GM19324 (cell line): ENCODE measurements around the gene SRSF9.

Source experiments
- ATAC-seq: cut with Tn5 transposase; IDR thresholded peaks from one replicate; pipeline ENCODE4 v1.9.1; 2021; ENCODE audit warnings: mild to moderate bottlenecking, moderate library complexity; ENCODE audit not compliant: unreplicated experiment, low FRiP score

Gene SRSF9

GRCh38 chr12:120413901-120414695, 55.5 kb downstream of the SRSF9 start:
- no peak for ATAC-seq

DNA sequence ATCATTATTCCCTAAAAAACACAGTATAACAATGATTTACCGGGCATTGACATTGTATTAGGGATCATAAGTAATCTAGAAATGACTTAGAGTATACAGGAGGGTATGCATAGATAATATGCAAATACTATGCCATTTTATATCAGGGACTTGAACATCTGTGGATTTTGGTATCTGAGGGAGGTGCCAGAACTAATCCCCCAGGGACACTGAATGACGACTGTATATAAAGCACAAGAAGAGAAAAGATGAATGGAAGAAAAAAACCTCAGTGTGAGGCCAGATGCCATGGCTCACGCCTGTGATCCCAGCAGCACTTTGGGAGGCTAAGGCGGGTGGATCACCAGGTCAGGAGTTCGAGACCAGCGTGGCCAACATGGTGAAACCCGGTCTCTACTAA, 57.1 kb downstream of the SRSF9 start:
- ATAC-seq = no peak
